ENCODE data around the gene SSBP2.

The SSBP2 gene

GRCh38 chr5:81388169-81388568, 362.7 kb downstream of the SSBP2 start:
- DNase-seq (ENCODE audit: low spot score): no peak

DNA sequence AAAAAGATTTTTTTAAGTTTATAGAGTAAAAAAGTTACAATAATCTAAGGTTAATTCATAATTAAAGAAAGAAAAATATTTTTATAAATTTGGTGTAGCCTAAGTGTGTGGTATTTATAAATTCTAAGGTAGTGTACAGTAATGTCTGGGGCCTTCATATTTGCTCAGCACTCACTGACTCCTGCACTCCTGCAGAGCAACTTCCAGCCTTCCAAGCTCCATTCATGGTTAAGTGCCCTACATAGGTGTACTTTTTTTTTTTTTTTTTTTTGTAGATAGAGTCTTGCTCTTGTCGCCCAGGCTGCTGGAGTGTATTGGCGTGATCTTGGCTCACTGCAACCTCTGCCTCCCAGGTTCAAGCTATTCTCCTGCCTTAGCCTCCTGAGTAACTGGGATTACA, 367.0 kb downstream of the SSBP2 start:
- no peak for DNase-seq (ENCODE audit: low spot score)

- no peak for DNase-seq (ENCODE audit: low spot score)
Observed at GRCh38 chr5:81371354-81371876, 379.5 kb downstream of the SSBP2 start.

DNA sequence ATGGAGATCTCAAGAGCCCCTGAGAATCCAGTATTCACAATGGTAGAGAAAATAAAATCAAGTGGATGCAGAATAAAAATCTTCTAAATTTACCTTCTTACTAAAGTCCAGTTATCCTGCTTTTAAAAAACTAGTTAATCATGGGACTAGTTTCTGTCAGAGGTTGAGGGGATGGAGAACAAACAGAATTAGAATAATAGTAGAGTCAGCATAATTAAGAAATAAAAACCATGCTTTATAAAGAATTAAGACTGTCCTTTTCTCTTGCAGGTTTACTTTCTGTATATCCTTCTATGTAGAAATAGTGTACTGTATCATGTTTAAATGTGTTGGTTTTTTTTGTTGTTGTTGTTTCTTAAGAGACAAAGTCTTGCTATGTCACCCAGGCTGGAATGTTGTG, 380.0 kb downstream of the SSBP2 start:
- DNase-seq (ENCODE audit: low spot score): no peak

DNA sequence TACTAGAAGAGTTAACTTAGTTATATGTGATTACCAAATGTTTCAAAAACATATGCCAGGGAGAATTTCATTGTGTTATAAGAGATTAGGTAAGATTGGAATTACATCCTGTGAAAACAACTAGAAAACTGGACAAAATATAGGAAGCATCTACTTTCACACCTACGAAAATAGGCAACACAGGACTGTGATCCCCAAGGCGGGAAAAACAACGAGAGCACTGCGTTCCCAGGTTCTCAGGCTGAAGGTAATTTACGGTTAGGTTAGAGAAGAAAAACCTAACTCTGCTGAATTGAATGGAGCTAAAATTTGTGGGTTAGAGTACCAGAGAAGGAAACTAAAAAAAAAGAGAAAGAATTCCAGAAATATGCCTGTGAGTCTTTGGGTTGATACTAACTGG, 385.4 kb downstream of the SSBP2 start:
- no peak for DNase-seq (ENCODE audit: low spot score)

- DNase-seq (ENCODE audit: low spot score): no peak
Observed at GRCh38 chr5:81363093-81363871, 387.6 kb downstream of the SSBP2 start.

Measured in cerebellar cortex (tissue), 1 donor.